HFF-Myc (cell line): ENCODE measurements around the gene PHF2.

Experiments used
- DNase-seq: peaks from one replicate; pipeline ENCODE4 v3.0.0-alpha.2; 2011; ENCODE audit warnings: low read depth; ENCODE audit errors: extremely low read depth
- H3K4me3 ChIP-seq: replicated peaks from 2 replicates; pipeline ENCODE4 v1.5.1; 2011; ENCODE audit warnings: low read depth, mild to moderate bottlenecking, control low read depth, low read length
- CTCF ChIP-seq: IDR thresholded peaks from 2 replicates; pipeline ENCODE4 v1.5.1; 2012; ENCODE audit warnings: mild to moderate bottlenecking, low read depth, low read length, control low read depth; ENCODE audit errors: missing control alignments

Gene PHF2

GRCh38 chr9:93621922-93622321 lies 45.5 kb downstream of the PHF2 start:
- no peak for DNase-seq
- no peak overlapping the region for H3K4me3 ChIP-seq
- TF ChIP-seq CTCF, result no peak

- no peak overlapping the region for H3K4me3 ChIP-seq
- no peak for TF ChIP-seq CTCF
- no peak for DNase-seq
Observed at GRCh38 chr9:93622691-93623090, 46.3 kb downstream of the PHF2 start.

- no peak overlapping the region for H3K4me3 ChIP-seq
- TF ChIP-seq CTCF, result no peak
- no peak for DNase-seq
Observed at GRCh38 chr9:93623753-93624152, 47.4 kb downstream of the PHF2 start.

- H3K4me3 ChIP-seq, result no peak overlapping the region
- no peak for DNase-seq
- no peak for TF ChIP-seq CTCF
Observed at GRCh38 chr9:93624431-93624834, 48.0 kb downstream of the PHF2 start.

GRCh38 chr9:93624977-93625376 lies 48.6 kb downstream of the PHF2 start:
- TF ChIP-seq CTCF, result no peak
- no peak overlapping the region for H3K4me3 ChIP-seq
- DNase-seq, result no peak

- no peak overlapping the region for H3K4me3 ChIP-seq
- TF ChIP-seq CTCF, result no peak
- no peak for DNase-seq
Observed at GRCh38 chr9:93629920-93630319, 53.5 kb downstream of the PHF2 start.

- H3K4me3 ChIP-seq, result no peak overlapping the region
- no peak for TF ChIP-seq CTCF
- DNase-seq, result no peak
Observed at GRCh38 chr9:93630806-93631411, 54.5 kb downstream of the PHF2 start.
